H9 (cell line): ENCODE data around the gene PVR. TPM values are rescaled to one million over a fixed set of nuclear protein-coding genes. Genes with fewer than 3 reads are reported as not detected.

Source experiments
- DNase-seq: peaks from one replicate; pipeline ENCODE4 v3.0.0-alpha.2; 2017
- H2AFZ ChIP-seq: one replicate; pipeline ENCODE4 v1.6.1; 2013; ENCODE audit warnings: mild to moderate bottlenecking, low read length, control low read depth, moderate library complexity
- H2AK5ac ChIP-seq: 2 replicates; pipeline ENCODE4 v1.6.1; 2013; ENCODE audit warnings: low read length, control low read depth, mixed read lengths; ENCODE audit not compliant: insufficient read length
- H2BK120ac ChIP-seq: one replicate; pipeline ENCODE4 v1.6.1; 2013; ENCODE audit warnings: low read depth, mild to moderate bottlenecking, low read length, control low read depth, inconsistent platforms; ENCODE audit not compliant: poor library complexity, severe bottlenecking
- H2BK12ac ChIP-seq: 2 replicates; pipeline ENCODE4 v1.6.1; 2013; ENCODE audit warnings: low read length, control low read depth, mixed read lengths, low read depth; ENCODE audit not compliant: insufficient read length
- H2BK15ac ChIP-seq: 2 replicates; pipeline ENCODE4 v1.6.1; 2013; ENCODE audit warnings: low read depth, low read length, control low read depth
- H2BK20ac ChIP-seq: one replicate; pipeline ENCODE4 v1.6.1; 2013; ENCODE audit warnings: low read depth, mild to moderate bottlenecking, low read length, control low read depth, inconsistent platforms; ENCODE audit not compliant: poor library complexity, severe bottlenecking
- H2BK5ac ChIP-seq: 2 replicates; pipeline ENCODE4 v1.6.1; 2013; ENCODE audit warnings: low read length, control low read depth, mixed read lengths; ENCODE audit not compliant: insufficient read length
- H3K14ac ChIP-seq: 2 replicates; pipeline ENCODE4 v1.6.1; 2013; ENCODE audit warnings: low read length, control low read depth; ENCODE audit not compliant: insufficient read depth
- H3K18ac ChIP-seq: 2 replicates; pipeline ENCODE4 v1.6.1; 2013; ENCODE audit warnings: low read depth, mild to moderate bottlenecking, mixed read lengths, low read length, control low read depth; ENCODE audit not compliant: insufficient read length
- H3K23ac ChIP-seq: 2 replicates; pipeline ENCODE4 v1.6.1; 2013; ENCODE audit warnings: low read length, control low read depth, mixed read lengths, low read depth; ENCODE audit not compliant: insufficient read length
- H3K23me2 ChIP-seq: 2 replicates; pipeline ENCODE4 v1.6.1; 2013; ENCODE audit warnings: low read depth, mild to moderate bottlenecking, mixed read lengths, low read length, control low read depth; ENCODE audit not compliant: insufficient read length, poor library complexity, severe bottlenecking
- H3K27ac ChIP-seq: 2 replicates; pipeline ENCODE4 v1.5.1; 2013; ENCODE audit warnings: low read length, control low read depth, mixed read lengths, low read depth; ENCODE audit not compliant: insufficient read length
- H3K27me3 ChIP-seq: 2 replicates; pipeline ENCODE4 v1.6.1; 2013; ENCODE audit warnings: low read length, control low read depth, inconsistent platforms; ENCODE audit not compliant: insufficient read depth
- H3K4ac ChIP-seq: 2 replicates; pipeline ENCODE4 v1.6.1; 2013; ENCODE audit warnings: low read depth, mild to moderate bottlenecking, control low read depth, inconsistent platforms, low read length, moderate library complexity
- H3K4me1 ChIP-seq: 2 replicates; pipeline ENCODE4 v1.6.1; 2013; ENCODE audit warnings: low read length, control low read depth, inconsistent platforms; ENCODE audit not compliant: insufficient read depth
- H3K4me2 ChIP-seq: 2 replicates; pipeline ENCODE4 v1.6.1; 2013; ENCODE audit warnings: low read length, control low read depth, mixed read lengths; ENCODE audit not compliant: insufficient read length, insufficient read depth
- H3K56ac ChIP-seq: 2 replicates; pipeline ENCODE4 v1.6.1; 2013; ENCODE audit warnings: low read depth, mild to moderate bottlenecking, mixed read lengths, low read length, control low read depth; ENCODE audit not compliant: insufficient read length
- H3K79me1 ChIP-seq: 2 replicates; pipeline ENCODE4 v1.6.1; 2013; ENCODE audit warnings: low read depth, mild to moderate bottlenecking, moderate library complexity, low read length, control low read depth, inconsistent platforms; ENCODE audit not compliant: insufficient read depth, poor library complexity, severe bottlenecking
- H3K79me2 ChIP-seq: 2 replicates; pipeline ENCODE4 v1.6.1; 2013; ENCODE audit warnings: low read length, control low read depth, inconsistent platforms; ENCODE audit not compliant: insufficient read depth
- H3K9ac ChIP-seq: 2 replicates; pipeline ENCODE4 v1.6.1; 2013; ENCODE audit warnings: low read length, control low read depth, mixed read lengths; ENCODE audit not compliant: insufficient read length; ENCODE audit errors: extremely low read depth
- H3K9me3 ChIP-seq: one replicate; pipeline ENCODE4 v1.6.1; 2013; ENCODE audit warnings: low read depth, low read length, inconsistent platforms; ENCODE audit not compliant: control insufficient read depth
- H3T11ph ChIP-seq: one replicate; pipeline ENCODE4 v1.6.1; 2013; ENCODE audit warnings: mild to moderate bottlenecking, low read length, control low read depth, inconsistent platforms
- H4K20me1 ChIP-seq: one replicate; pipeline ENCODE4 v1.6.1; 2013; ENCODE audit not compliant: control insufficient read depth, insufficient read length, insufficient read depth
- H4K5ac ChIP-seq: 2 replicates; pipeline ENCODE4 v1.6.1; 2013; ENCODE audit warnings: low read depth, mild to moderate bottlenecking, mixed read lengths, low read length, control low read depth; ENCODE audit not compliant: insufficient read length
- H4K8ac ChIP-seq: replicated peaks from 2 replicates; pipeline ENCODE4 v1.6.1; 2013; ENCODE audit warnings: low read length, control low read depth, mixed read lengths, low read depth; ENCODE audit not compliant: insufficient read length
- H4K91ac ChIP-seq: 2 replicates; pipeline ENCODE4 v1.6.1; 2013; ENCODE audit warnings: low read depth, mild to moderate bottlenecking, moderate library complexity, mixed read lengths, low read length, control low read depth; ENCODE audit not compliant: insufficient read length
- H3K27ac Mint-ChIP-seq, 3 experiments: 2 replicates in 2 of 3; 3 replicates in 1 of 3; pipeline ENCODE4 v1.8.0; 2020 to 2021; ENCODE audit warnings: mixed read lengths in 3 of 3, mild to moderate bottlenecking in 1 of 3, moderate library complexity in 1 of 3
- H3K27me3 Mint-ChIP-seq: 2 replicates; pipeline ENCODE4 v1.8.0; 2021; ENCODE audit warnings: low read depth, mild to moderate bottlenecking, moderate library complexity, mixed read lengths
- H3K36me3 Mint-ChIP-seq, 3 experiments: 2 replicates in 2 of 3; 3 replicates in 1 of 3; pipeline ENCODE4 v1.8.0; 2020 to 2021; ENCODE audit warnings: low read depth in 3 of 3, mixed read lengths in 3 of 3; ENCODE audit not compliant: insufficient read depth in 1 of 3
- H3K4me1 Mint-ChIP-seq, 2 experiments: 2 replicates each; pipeline ENCODE4 v1.8.0; 2020; ENCODE audit warnings: mixed read lengths in 2 of 2
- H3K4me3 Mint-ChIP-seq, 2 experiments: 2 replicates in 1 of 2; 3 replicates in 1 of 2; pipeline ENCODE4 v1.8.0; 2020 to 2021; ENCODE audit warnings: mild to moderate bottlenecking in 2 of 2, mixed read lengths in 2 of 2, moderate library complexity in 1 of 2
- H3K9me3 Mint-ChIP-seq, 2 experiments: 2 replicates in 1 of 2; 3 replicates in 1 of 2; pipeline ENCODE4 v1.8.0; 2020; ENCODE audit warnings: mild to moderate bottlenecking in 2 of 2, mixed read lengths in 2 of 2, moderate library complexity in 1 of 2
- CTCF ChIP-seq: fragments of 200-600 bp; sonication (generic); conservative IDR thresholded peaks from 3 replicates; pipeline ENCODE4 v1.8.0; 2021; ENCODE audit warnings: antibody characterized with exemption, mild to moderate bottlenecking
- WGBS: extraction: QIAGEN DNeasy Blood & Tissue Kit; methylation state at CpG from one replicate; pipeline ENCODE4 v1.1.7; 2013; ENCODE audit warnings: missing lambda C conversion rate, low lambda C conversion rate, mixed read lengths; ENCODE audit not compliant: insufficient read length; ENCODE audit errors: extremely low coverage; 5-methylcytosine and 5-hydroxymethylcytosine counted together
- total RNA-seq: library from RNA; stranded (reverse); gene quantifications from 2 replicates; pipeline ENCODE4 v1.2.1, GENCODE V29; 2021

The PVR gene
- total RNA-seq, 1 experiment from 2014 or later, result 29.2 TPM

GRCh38 chr19:44598880-44599279, 44.8 kb upstream of the PVR start:
- Histone ChIP-seq H3T11ph (no peak overlapping the region), H3K4me1 (no peaks in the 10 kb centered on the region; the same call in 1 of the 2 replicates), H3K4me2 (no peak overlapping the region), H2BK5ac (no peak overlapping the region), H2BK12ac (no peak overlapping the region), H4K8ac (no peak overlapping the region), H2BK120ac (no peak overlapping the region), H4K5ac (no peak overlapping the region), H3K27ac (no peak overlapping the region), H3K4ac (no peak overlapping the region), H3K56ac (no peak overlapping the region), H3K23ac (no peak overlapping the region), H3K79me2 (no peaks in the 10 kb centered on the region), H3K18ac (no peak overlapping the region), H3K14ac (no peak overlapping the region), H3K9ac (no peak overlapping the region), H2BK15ac (no peak overlapping the region), H2BK20ac (no peak overlapping the region), H4K91ac (no peak overlapping the region), H4K20me1 (no peaks in the 10 kb centered on the region), H3K27me3 (no peaks in the 10 kb centered on the region), H3K23me2 (no peaks in the 10 kb centered on the region), H2AK5ac (no peak overlapping the region), H3K79me1 (no peaks in the 10 kb centered on the region), H3K9me3 (no peaks in the 10 kb centered on the region), H2AFZ (no peak overlapping the region)
- Mint-ChIP-seq H3K27me3 (peaks cover 6% of the 10 kb centered on the region), H3K27ac (no peak overlapping the region), H3K4me1 (peaks cover 30 to 33% of the 10 kb centered on the region in 2 experiments), H3K4me3 (no peak overlapping the region), H3K36me3 (no peaks in the 10 kb centered on the region; a peak in 1 of 7 replicates), H3K9me3 (peaks cover 0 to 3% of the 10 kb centered on the region in 2 experiments; a peak in 2 of 5 replicates)
- no peak for DNase-seq
- no peak for TF ChIP-seq CTCF
- WGBS, result no CpG with 5 or more reads among the region's 3 CpGs
